VCaP (cell line): ENCODE results near the gene ZC2HC1C.

ENCODE experiments used
- H3K27ac ChIP-seq: fragments of 450-650 bp; 2 replicates; pipeline ENCODE4 v1.5.1; 2017
- TF ChIP-seq, protein P1 (sequence below): fragments of 450-650 bp; conservative IDR thresholded peaks from 2 replicates; pipeline ENCODE4 v1.5.1; 2017; ENCODE audit warnings: mild to moderate bottlenecking, moderate library complexity

Gene ZC2HC1C, protein sequence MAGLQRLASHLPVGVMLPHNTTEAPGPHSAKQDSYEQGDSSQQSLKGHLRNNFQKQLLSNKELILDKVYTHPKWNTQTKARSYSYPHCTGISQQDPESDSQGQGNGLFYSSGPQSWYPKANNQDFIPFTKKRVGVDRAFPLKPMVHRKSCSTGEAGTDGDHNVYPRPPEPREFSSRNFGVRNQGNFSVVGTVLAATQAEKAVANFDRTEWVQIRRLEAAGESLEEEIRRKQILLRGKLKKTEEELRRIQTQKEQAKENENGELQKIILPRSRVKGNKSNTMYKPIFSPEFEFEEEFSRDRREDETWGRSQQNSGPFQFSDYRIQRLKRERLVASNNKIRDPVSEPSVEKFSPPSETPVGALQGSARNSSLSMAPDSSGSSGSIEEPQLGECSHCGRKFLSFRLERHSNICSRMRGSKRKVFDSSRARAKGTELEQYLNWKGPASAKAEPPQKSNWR

GRCh38 chr14:75069121-75069810 is at the start of gene ZC2HC1C:
Gene ZC2HC1C, plus strand, starts transcription at chr14:75069641. Its CDS starts 933 bp downstream, at chr14:75070574.
- TF ChIP-seq, protein P1, sequence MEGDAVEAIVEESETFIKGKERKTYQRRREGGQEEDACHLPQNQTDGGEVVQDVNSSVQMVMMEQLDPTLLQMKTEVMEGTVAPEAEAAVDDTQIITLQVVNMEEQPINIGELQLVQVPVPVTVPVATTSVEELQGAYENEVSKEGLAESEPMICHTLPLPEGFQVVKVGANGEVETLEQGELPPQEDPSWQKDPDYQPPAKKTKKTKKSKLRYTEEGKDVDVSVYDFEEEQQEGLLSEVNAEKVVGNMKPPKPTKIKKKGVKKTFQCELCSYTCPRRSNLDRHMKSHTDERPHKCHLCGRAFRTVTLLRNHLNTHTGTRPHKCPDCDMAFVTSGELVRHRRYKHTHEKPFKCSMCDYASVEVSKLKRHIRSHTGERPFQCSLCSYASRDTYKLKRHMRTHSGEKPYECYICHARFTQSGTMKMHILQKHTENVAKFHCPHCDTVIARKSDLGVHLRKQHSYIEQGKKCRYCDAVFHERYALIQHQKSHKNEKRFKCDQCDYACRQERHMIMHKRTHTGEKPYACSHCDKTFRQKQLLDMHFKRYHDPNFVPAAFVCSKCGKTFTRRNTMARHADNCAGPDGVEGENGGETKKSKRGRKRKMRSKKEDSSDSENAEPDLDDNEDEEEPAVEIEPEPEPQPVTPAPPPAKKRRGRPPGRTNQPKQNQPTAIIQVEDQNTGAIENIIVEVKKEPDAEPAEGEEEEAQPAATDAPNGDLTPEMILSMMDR = no peak
- peak within 1 kb of the TSS; percentile 94 for H3K27ac ChIP-seq

GRCh38 chr14:75022655-75023054 is 46.8 kb upstream of the ZC2HC1C start:
- H3K27ac ChIP-seq = no peak overlapping the region
- TF ChIP-seq, protein P1 = peak; percentile 41

GRCh38 chr14:75023108-75023507 is 46.3 kb upstream of the ZC2HC1C start:
- TF ChIP-seq, protein P1 = no peak

GRCh38 chr14:75025082-75025481 is 44.4 kb upstream of the ZC2HC1C start:
- H3K27ac ChIP-seq = no peak overlapping the region
- TF ChIP-seq, protein P1 = no peak

More at GRCh38 chr14:75023108-75023507, 46.3 kb upstream of the ZC2HC1C start:
- H3K27ac ChIP-seq = no peak overlapping the region

DNA sequence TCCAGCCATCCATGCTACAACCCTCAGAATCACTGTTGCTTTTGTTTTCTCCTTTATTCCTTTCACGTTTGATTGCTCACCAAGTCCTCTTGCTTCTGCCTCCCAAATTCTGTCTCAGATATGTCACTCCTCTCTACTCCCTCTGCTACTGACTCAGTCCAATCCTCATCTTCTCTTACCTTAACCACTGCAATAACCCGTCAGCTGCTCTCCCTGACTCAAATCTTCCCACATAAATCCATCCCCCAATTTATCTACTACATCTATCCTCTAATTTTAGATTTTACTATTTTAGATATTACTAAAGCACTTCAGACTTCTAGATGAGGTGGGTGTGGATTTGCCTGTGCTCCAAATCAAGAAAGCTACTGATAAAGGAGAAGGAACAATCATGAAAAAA is 43.6 kb upstream of the ZC2HC1C start:
- H3K27ac ChIP-seq = no peak overlapping the region
- TF ChIP-seq, protein P1 = no peak

DNA sequence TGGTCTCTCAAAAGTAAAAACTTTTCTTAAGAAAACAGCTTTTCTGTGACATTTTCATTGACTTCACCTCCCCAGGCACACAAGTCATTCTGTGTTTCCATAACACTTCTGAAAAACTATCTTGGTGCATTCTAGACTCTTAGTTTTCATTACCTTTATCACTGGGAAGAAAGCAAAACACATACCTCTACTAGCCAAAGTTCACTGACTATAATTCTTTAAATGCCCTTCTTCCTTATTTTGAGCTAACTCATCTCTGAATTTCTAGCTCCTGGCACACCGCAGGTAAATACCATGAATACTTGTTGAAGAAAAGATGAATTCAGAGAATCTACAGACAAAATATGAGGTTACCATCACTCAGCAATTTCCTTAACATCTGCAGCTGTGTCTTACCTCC is 39.3 kb upstream of the ZC2HC1C start:
- TF ChIP-seq, protein P1 = no peak
- no peak overlapping the region for H3K27ac ChIP-seq

GRCh38 chr14:75032939-75033338 is 36.5 kb upstream of the ZC2HC1C start:
- H3K27ac ChIP-seq = no peak overlapping the region
- TF ChIP-seq, protein P1 = no peak
